Measurements from ENCODE around the gene CD302.
"Not testable (repeated sequence)": the region's sequence is repeated elsewhere in the genome, so short reads cannot be mapped to it uniquely, and the experiment has no call there.

Gene CD302

GRCh38 chr2:159793326-159793725 is 4.7 kb downstream of the CD302 start:
- DNase-seq (ENCODE audit: low spot score): no peak

- DNase-seq (ENCODE audit: low spot score): no peak
These were observed 5.4 kb downstream of the CD302 start for GRCh38 chr2:159792599-159792998.

- no peak for DNase-seq (ENCODE audit: low spot score)
These were observed 6.0 kb downstream of the CD302 start for GRCh38 chr2:159792036-159792435.

- no peak for DNase-seq (ENCODE audit: low spot score)
These were observed 7.7 kb downstream of the CD302 start for GRCh38 chr2:159790323-159790722.

- no peak for DNase-seq (ENCODE audit: low spot score)
These were observed 9.8 kb downstream of the CD302 start for GRCh38 chr2:159788253-159788652.

- not testable (repeated sequence) for DNase-seq (ENCODE audit: low spot score)
These were observed 10.4 kb downstream of the CD302 start for GRCh38 chr2:159787647-159788046.

- no peak for DNase-seq (ENCODE audit: low spot score)
These were observed 11.1 kb downstream of the CD302 start for GRCh38 chr2:159786938-159787337.

GRCh38 chr2:159785195-159785594 is 12.8 kb downstream of the CD302 start:
- no peak for DNase-seq (ENCODE audit: low spot score)

- not testable (repeated sequence) for DNase-seq (ENCODE audit: low spot score)
These were observed 13.3 kb downstream of the CD302 start for GRCh38 chr2:159784744-159785143.

- no peak for DNase-seq (ENCODE audit: low spot score)
These were observed 14.5 kb downstream of the CD302 start for GRCh38 chr2:159783556-159783955.

GRCh38 chr2:159776321-159776720 is 21.7 kb downstream of the CD302 start:
- no peak for DNase-seq (ENCODE audit: low spot score)

- no peak for DNase-seq (ENCODE audit: low spot score)
These were observed 23.0 kb downstream of the CD302 start for GRCh38 chr2:159775021-159775420.

GRCh38 chr2:159774370-159774990 is 23.5 kb downstream of the CD302 start:
- DNase-seq (ENCODE audit: low spot score): no peak

GRCh38 chr2:159773886-159774285 is 24.1 kb downstream of the CD302 start:
- no peak for DNase-seq (ENCODE audit: low spot score)

GRCh38 chr2:159773426-159773825 is 24.6 kb downstream of the CD302 start:
- no peak for DNase-seq (ENCODE audit: low spot score)

GRCh38 chr2:159769147-159769546 is 28.9 kb downstream of the CD302 start:
- DNase-seq (ENCODE audit: low spot score): no peak

GRCh38 chr2:159762075-159762474 is 35.9 kb downstream of the CD302 start:
- DNase-seq (ENCODE audit: low spot score): no peak

GRCh38 chr2:159760326-159760725 is 37.7 kb downstream of the CD302 start:
- DNase-seq (ENCODE audit: low spot score): no peak

- no peak for DNase-seq (ENCODE audit: low spot score)
These were observed 38.4 kb downstream of the CD302 start for GRCh38 chr2:159759577-159759976.

- DNase-seq (ENCODE audit: low spot score): no peak
These were observed 39.3 kb downstream of the CD302 start for GRCh38 chr2:159758686-159759085.

- DNase-seq (ENCODE audit: low spot score): no peak
These were observed 39.8 kb downstream of the CD302 start for GRCh38 chr2:159758239-159758638.

- DNase-seq (ENCODE audit: low spot score): peak; percentile 65
These were observed 42.2 kb downstream of the CD302 start for GRCh38 chr2:159755788-159756187.

GRCh38 chr2:159755014-159755413 is 43.0 kb downstream of the CD302 start:
- no peak for DNase-seq (ENCODE audit: low spot score)

- DNase-seq (ENCODE audit: low spot score): no peak
These were observed 44.2 kb downstream of the CD302 start for GRCh38 chr2:159753797-159754196.

GRCh38 chr2:159750873-159751272 is 47.1 kb downstream of the CD302 start:
- no peak for DNase-seq (ENCODE audit: low spot score)

Measured in iPS-NIHi11 (cell line).